Measurements from ENCODE around the gene GLP1R.

GRCh38 chr6:39114704-39115599, 66.4 kb downstream of the GLP1R start, which contains the start of gene SAYSD1:
- TF ChIP-seq POLR2A (IDR thresholded peaks at IDR 0.05; ENCODE audit: low read depth) (peak; percentile 32), CTCF (IDR thresholded peaks at IDR 0.05) (no peak), EP300 (IDR thresholded peaks at IDR 0.05) (no peak)

Measured in esophagus muscularis mucosa (tissue), 4 donors.